ENCODE results near the gene AAGAB.

DNA sequence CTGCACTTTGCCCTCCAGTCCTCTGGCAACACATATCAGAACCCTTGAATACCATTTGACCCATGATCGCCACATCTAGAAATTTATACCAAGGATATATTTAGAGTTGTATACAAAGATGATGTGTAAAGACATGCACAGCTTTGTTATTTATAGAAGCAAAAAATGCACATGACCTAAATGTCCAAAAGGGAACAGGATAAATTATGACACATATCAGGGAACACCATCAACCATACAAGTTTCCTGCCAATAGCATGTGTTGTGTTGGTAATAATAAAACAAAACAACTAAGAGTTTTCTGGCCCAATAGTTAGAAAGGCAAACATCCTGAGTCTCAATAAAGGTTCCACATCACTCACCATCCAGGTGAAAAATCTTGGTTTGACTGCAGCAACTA is 51.5 kb downstream of the AAGAB start:
- no peak for TF ChIP-seq CTCF (IDR thresholded peaks at IDR 0.05)
- no peak for TF ChIP-seq POLR2A (IDR thresholded peaks at IDR 0.05)
- TF ChIP-seq EP300 (IDR thresholded peaks at IDR 0.05) = no peak
